A673 (cell line): ENCODE data around the gene TMEM254. TPM values are rescaled to one million over a fixed set of nuclear protein-coding genes. Genes with fewer than 3 reads are reported as not detected.

Experiments used
- BruUV-seq: library from RNA; stranded (reverse); fragments of 400-500 nt; replicated peaks from 2 replicates; lab custom pipeline; 2021; lab: Mats Ljungman, UMichigan
- CTCF ChIA-PET: fragments of 300-600 bp; sonication (Branson Sonifier 250); formaldehyde crosslinking; loops from one replicate; lab custom pipeline; 2022; ENCODE audit warnings: antibody characterized with exemption; lab: Charles Lee
- POLR2A ChIA-PET: fragments of 300-600 bp; sonication (Branson Sonifier 250); formaldehyde crosslinking; loops from one replicate; lab custom pipeline; 2022; ENCODE audit warnings: antibody characterized with exemption; ENCODE audit not compliant: low non-redundant PET; lab: Charles Lee
- DNase-seq: peaks from one replicate; pipeline ENCODE4 v3.0.0-alpha.2; 2015; ENCODE audit warnings: low spot score
- H3K27ac ChIP-seq: fragments of 200-600 bp; sonication (generic); 2 replicates; pipeline ENCODE4 v1.5.1; 2016; ENCODE audit warnings: mixed run types, low read depth, mild to moderate bottlenecking, mixed read lengths, antibody characterized with exemption, low read length; ENCODE audit not compliant: poor library complexity, severe bottlenecking
- H3K27me3 ChIP-seq: fragments of 200-600 bp; sonication (generic); replicated peaks from 2 replicates; pipeline ENCODE4 v1.6.1; 2017; ENCODE audit warnings: mixed run types, low read depth, mild to moderate bottlenecking, mixed read lengths, antibody characterized with exemption, low read length; ENCODE audit not compliant: insufficient read depth, poor library complexity
- H3K36me3 ChIP-seq: fragments of 200-600 bp; sonication (generic); 2 replicates; pipeline ENCODE4 v1.6.1; 2016; ENCODE audit warnings: mixed run types, mild to moderate bottlenecking, mixed read lengths, antibody characterized with exemption, low read length; ENCODE audit not compliant: insufficient read depth, poor library complexity, severe bottlenecking
- H3K4me1 ChIP-seq: fragments of 200-600 bp; sonication (generic); 2 replicates; pipeline ENCODE4 v1.6.1; 2017; ENCODE audit warnings: mixed run types, mild to moderate bottlenecking, mixed read lengths, antibody characterized with exemption, low read length; ENCODE audit not compliant: insufficient read depth, poor library complexity, severe bottlenecking
- H3K4me3 ChIP-seq: fragments of 200-600 bp; sonication (generic); 2 replicates; pipeline ENCODE4 v1.5.1; 2016; ENCODE audit warnings: low read depth, mixed run types, mild to moderate bottlenecking, mixed read lengths, low read length; ENCODE audit not compliant: poor library complexity, severe bottlenecking
- H3K9me3 ChIP-seq: fragments of 200-600 bp; sonication (generic); 2 replicates; pipeline ENCODE4 v1.6.1; 2016; ENCODE audit warnings: mixed run types, low read depth, mild to moderate bottlenecking, mixed read lengths, antibody characterized with exemption, low read length; ENCODE audit not compliant: poor library complexity, severe bottlenecking
- CTCF ChIP-seq: fragments of 300-800, 200-600 bp; sonication (generic); conservative IDR thresholded peaks from 2 replicates; pipeline ENCODE4 v1.5.1; 2017; ENCODE audit warnings: low read depth, mild to moderate bottlenecking, antibody characterized with exemption, low read length, moderate library complexity, mixed read lengths
- EZH2 ChIP-seq: fragments of 200-600 bp; sonication (generic); IDR thresholded peaks from 2 replicates; pipeline ENCODE4 v1.6.1; 2017; ENCODE audit warnings: borderline replicate concordance, low read depth, mild to moderate bottlenecking, mixed read lengths, antibody characterized with exemption, low read length; ENCODE audit not compliant: poor library complexity, severe bottlenecking
- intact Hi-C: fragments of 100-400 bp; cut with micrococcal nuclease; formaldehyde crosslinking; loops from one replicate; pipeline ENCODE4 v1.10.0; 2022; ENCODE audit not compliant: unreplicated experiment
- total RNA-seq: library from RNA; stranded (reverse); gene quantifications from 2 replicates; pipeline ENCODE4 v1.2.3, GENCODE V29; 2021

TMEM254 gene
- total RNA-seq, 1 experiment from 2014 or later, result 12.2 TPM

GRCh38 chr10:80050752-80051151 is 27.7 kb upstream of the TMEM254 start:
- POLR2A ChIA-PET, result no interaction called here
- intact Hi-C loops, result no loop called here

GRCh38 chr10:80051993-80052392 is 26.5 kb upstream of the TMEM254 start:
- peaks cover 6% of the 10 kb centered on the region for H3K27me3 ChIP-seq
- no peaks in the 10 kb centered on the region for H3K36me3 ChIP-seq
- no TSS peak for BruUV-seq
- no peaks in the 10 kb centered on the region for H3K4me1 ChIP-seq
- intact Hi-C loops, result no loop called here
- H3K9me3 ChIP-seq, result no peaks in the 10 kb centered on the region
- TF ChIP-seq CTCF, result no peak
- TF ChIP-seq EZH2, result no peak
- ChIA-PET CTCF (no interaction called here), POLR2A (no interaction called here)
- H3K27ac ChIP-seq, result no peak overlapping the region
- no peak for DNase-seq
- H3K4me3 ChIP-seq, result no peak overlapping the region

More at GRCh38 chr10:80050752-80051151, 27.7 kb upstream of the TMEM254 start:
- no peak overlapping the region for H3K27ac ChIP-seq
- TF ChIP-seq EZH2, result no peak
- no peak for TF ChIP-seq CTCF
- no peaks in the 10 kb centered on the region for H3K36me3 ChIP-seq
- H3K4me3 ChIP-seq, result no peak overlapping the region
- peaks cover 6% of the 10 kb centered on the region for H3K27me3 ChIP-seq
- H3K4me1 ChIP-seq, result no peaks in the 10 kb centered on the region
- no peaks in the 10 kb centered on the region for H3K9me3 ChIP-seq
- DNase-seq, result no peak
- CTCF ChIA-PET, result interaction anchor here (0.6 kb wide), 1 partner anchor 102 kb away, joined by 5 read pairs; the partner anchor contains the start of gene SFTPD
- no TSS peak for BruUV-seq

- H3K9me3 ChIP-seq, result no peaks in the 10 kb centered on the region
- no peak overlapping the region for H3K27ac ChIP-seq
- no TSS peak for BruUV-seq
- TF ChIP-seq EZH2 (no peak), CTCF (no peak)
- no peak for DNase-seq
- intact Hi-C loops, result no loop called here
- H3K27me3 ChIP-seq, result no peaks in the 10 kb centered on the region
- H3K4me1 ChIP-seq, result no peaks in the 10 kb centered on the region
- CTCF ChIA-PET, result no interaction called here
- no peak overlapping the region for H3K4me3 ChIP-seq
- no peaks in the 10 kb centered on the region for H3K36me3 ChIP-seq
- POLR2A ChIA-PET, result no interaction called here
Observed at GRCh38 chr10:80055760-80056159, 22.7 kb upstream of the TMEM254 start.
